ENCODE measurements around the gene VPS51.
A peak's percentile ranks its signal among the peaks of the same experiment; 100 is the strongest.

VPS51 gene

DNA sequence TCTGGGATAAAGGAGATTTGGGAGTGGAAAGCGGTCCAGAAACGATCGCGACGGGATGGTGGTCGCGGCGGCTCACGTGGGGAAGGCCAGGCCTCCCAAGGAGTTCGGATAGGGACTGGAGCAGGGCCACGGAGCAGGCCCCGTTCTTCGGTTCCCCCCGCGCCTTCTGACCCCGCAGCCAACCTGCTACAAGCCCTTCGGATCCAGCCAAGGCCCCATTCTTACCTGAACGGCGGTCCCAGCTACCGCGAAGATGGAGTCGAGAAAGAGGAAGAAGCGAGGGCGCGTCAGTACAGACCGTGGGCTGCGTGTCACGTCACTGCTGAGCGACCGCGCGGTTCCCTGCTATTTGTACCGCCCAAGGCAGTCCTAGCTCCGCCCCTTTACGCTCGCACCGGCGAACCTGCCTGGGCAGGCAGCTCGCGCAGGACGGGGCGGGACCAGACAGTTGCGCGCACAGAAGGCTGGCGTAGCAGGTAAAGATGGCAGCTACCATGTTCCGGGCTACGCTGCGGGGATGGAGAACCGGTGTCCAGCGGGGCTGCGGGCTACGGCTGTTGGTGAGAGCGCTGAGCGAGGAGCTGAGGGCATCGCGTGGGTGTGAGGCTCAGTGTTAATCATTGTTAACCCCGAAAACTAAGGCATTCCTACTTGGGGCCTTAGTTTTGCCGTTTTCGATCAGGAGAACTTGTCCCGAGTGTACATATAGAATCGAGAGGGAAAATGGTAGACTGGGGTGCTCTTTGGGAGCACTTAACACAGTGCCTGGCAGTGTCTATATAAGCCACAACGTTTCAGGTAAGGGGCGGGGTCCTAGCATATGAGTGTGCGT lies 26.1 kb downstream of the VPS51 start, which contains the start of the genes FAU and MRPL49:
Gene FAU (minus strand): TSS at position 270 of the 832 bp plus-strand sequence. CDS start 321 bp downstream, outside the sequence.
Gene MRPL49 (plus strand): TSS at position 457 of the 832 bp plus-strand sequence. CDS start 26 bp downstream, at position 483.
- peak; percentile 100 for DNase-seq

DNA sequence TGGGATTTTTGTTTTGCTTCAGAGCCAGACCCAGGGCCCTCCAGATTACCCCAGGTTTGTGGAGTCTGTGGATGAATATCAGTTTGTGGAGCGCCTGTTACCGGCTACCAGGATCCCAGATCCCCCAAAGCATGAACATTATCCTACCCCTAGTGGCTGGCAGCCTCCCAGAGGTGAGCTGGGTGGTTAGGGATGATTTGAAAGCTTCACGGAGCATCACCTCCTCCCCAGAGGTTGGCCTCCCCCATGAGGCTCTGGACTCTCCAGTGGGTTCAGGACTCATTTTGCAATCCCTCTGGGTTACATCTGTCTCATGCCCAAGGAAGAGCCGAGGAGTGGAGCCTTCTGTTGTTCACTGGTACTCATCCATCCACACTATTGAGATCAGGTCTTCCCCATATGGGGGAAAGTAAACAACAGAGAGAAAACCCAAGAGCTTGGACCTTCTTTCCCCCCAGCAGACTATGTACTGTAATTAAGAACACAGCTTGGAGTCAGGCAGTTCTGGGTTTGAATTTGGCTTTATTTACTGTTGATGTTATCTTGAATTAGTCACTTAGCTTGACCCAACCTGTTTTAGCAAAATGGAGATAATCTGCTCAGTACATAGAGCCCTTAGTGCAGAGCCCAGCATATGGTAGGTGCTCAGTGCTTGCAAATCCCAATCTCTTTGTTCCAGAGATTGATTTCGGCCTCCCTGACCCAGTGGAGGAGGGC lies 28.6 kb downstream of the VPS51 start:
- DNase-seq, result no peak

DNA sequence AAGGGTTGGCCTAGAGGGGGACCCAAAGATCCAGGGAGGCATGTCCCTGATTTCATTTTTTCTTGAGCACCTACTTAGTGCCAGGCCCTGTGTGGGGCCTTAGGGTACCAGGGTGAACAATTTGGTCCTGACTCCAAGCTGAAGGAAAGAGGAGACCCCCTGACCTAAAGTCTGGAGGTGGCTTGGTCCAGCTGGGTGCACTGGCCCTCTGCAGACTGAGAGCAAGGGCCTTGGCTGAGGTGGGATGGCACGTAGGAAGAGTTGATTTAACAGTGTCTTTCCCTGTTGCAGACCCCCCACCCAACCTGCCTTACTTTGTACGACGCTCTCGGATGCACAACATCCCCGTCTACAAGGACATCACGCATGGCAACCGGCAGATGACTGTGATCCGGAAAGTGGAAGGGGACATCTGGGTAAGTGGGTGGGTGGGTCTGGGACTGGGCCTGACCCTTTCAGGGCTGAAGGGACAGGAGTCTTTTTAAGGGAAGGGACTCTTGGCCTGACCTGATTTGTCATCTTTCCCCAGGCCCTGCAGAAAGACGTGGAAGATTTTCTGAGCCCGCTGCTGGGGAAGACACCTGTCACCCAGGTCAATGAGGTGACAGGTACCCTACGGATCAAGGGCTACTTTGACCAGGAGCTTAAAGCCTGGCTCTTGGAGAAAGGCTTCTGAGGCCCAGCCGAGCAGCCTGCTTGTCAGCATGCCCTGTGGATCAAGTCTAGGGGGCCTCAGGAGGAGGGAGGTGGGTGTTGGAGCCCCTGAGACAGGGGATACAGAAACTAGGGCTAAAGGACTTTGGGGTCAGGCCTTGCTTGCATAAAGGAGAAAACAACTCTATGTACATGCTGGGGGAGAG lies 29.4 kb downstream of the VPS51 start:
- no peak for DNase-seq

DNA sequence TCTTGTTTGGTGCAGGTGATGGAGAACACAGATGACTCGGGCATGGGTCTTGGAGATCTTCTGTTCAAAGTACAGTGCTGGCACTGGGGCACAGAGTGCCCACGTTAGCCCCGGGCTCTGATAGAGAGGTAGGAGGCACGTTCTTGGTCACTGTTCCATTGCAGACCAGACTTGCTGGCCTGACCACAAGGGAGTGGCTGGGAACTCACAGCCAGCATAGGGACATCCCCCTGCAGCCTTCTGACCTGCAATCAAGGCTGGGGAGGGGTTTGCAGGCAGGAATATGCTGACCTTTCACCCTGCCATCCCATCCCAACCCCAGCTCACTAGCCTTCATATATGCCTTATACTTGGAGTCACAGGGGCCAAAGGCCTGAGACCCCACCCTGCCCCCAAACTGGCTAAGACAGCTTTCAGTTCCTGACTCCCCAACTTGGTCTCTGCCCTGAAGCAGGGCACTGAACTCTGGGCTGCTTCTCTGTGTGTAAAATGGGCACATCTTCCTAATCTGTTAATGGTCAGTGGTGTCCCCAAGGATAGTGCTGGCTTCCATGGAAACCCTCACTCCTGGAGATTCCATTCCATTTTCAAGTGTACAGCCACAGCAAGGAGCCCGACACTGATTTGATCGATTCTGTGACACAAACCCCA lies 30.7 kb downstream of the VPS51 start:
- no peak for DNase-seq

DNA sequence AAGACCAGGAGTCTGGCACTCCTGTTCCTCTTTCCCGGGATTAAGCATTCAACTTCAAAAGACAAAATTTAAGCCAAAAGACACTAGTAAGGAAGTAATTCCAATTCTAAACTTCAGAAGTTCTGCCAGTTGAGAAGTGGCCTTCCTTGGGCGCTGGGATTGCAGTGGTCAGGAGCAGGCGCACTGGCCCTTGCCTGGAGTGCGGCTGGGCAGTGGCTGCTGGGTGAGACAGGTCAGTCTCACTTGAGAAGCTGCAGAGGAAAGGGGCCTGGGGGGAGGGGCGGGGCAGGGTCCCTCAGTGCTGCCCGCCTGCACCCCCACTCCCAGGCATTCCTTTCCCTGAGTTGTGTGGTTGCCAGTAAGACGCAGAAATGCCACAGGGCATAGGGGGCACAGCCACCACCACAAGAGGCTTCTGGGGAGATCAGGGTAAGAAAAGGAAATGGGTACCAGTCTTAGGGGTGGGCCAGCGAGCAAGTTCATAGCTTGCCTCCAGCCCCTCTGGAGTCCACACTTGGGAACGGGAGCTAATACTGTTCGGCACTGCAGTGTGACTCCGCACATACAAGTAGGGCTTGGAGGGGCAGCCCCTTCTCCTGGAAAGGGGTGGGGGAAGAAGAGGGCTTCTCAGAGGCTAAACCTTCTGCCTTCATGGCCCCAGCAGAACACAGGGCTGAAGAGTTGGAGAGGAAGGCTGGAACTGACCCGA lies 31.6 kb downstream of the VPS51 start:
- no peak for DNase-seq

DNA sequence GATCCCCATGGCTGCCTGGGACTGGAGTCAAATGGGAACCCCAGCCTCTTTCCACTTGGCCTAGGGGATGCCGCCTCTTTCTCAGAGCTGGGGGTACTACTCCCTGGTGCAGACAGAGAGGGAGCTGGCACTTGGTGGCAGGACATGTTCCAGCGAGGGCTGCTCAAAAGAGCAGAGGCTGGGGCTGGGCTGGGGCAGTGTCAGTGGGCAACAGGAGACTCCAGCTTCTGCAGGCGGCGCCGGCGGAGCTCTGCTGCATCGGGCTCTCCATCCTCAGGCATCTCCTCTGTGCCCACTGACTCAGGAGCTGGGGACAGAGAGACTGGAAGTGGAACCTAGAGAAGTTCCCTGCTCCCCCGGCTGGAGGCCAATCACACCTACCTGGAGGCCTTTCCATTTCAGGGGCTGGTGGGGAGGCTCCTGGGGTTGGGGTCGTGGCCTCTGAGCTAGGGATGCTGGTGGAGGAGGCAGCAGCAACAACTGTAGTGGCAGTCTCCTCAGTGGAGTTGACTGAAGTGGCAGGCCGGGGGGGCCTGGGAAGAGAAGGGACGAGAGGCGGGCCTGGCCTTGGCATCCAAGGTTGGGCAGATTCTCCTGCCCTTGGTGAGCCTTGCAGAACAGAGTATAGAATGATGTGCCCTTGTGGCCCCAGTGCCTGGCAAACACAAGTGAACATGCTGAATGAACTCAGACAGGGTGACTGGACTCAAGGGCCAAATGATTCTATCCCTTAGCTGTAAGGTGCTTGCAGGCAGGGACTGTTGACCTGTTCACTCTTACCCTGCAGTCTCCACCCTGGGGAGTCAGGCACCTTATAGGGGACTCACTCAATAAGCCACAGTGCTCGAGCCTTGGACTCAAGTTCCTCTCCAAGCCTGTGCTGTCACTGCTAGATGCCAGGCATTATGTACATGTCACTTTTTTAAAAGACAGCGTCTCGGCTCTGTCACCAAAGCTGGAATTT lies 32.5 kb downstream of the VPS51 start:
- DNase-seq, result no peak

DNA sequence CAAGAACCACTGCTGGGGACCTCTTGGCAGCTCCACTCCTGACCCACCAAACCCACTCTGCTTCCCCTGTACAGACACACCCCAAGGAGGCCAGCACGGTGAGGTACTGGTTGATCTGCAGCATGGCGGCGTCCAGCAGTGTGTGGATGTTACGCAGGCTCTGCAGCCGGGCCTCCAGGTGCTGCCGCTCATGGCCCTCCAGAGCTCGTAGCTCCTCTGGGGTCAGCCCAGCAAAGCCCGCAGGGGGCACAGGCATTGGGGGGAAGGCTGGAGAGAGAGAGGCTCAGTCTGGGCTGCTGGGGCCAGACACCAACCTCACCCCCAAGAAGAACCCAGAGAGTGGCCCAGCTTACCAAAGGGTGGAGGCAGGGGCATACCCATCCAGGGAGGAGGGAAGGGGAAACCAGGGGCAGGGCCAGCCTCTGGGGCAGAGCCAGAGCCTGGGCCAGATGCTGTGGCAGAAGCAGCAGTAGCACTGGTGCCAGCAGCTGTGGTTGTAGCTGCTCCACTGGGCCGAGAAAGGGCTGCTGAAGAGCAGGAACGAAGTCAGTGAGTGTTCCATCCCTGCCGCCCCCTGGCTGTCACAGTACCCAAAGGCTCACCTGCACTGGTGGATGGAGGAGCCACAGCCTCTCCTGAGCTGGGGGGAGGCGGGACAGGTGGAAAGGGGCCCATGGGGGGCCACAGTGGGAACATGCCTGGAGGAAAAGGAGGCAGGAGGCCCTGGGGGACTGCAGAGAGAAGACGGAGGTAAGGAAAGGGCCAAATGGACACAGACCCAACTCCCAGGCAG lies 33.8 kb downstream of the VPS51 start:
- no peak for DNase-seq

DNA sequence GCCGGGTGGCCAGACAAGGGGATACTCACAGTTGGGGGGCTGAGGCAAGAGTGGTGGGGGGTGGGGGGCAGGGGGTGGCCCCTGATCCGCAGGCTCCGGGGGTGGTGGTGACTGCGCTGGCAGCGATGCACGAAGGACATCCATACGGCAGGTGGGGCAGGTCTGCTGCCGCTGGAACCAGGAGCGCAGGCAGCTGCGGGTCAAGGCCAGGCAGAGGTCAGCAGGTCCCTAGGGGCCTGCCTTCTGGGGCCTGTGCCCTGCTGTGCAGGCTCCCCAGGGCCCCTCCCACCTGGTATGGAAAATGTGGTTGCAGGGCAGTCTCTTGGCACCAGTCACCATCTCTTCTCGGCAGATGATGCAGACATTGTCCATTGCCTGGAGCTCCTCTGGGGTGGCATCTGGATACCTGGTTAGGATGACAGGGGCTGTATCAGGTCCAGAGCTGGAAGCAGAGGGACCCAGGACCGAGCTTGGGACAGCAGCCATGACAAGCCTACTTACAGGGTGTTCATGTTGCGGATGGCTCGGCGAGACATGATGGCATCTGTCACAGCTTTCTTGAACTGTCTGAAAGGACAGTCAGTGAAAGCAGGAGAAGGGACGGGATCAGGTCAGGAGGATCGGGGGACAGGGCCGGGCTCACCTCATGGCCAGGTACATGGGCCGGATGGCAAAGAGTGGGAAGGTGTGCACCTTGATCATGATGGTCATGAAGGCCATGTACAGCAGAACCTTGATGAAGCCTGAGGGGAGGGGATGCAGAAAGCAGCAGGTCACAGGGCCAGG lies 34.8 kb downstream of the VPS51 start:
- no peak for DNase-seq

DNA sequence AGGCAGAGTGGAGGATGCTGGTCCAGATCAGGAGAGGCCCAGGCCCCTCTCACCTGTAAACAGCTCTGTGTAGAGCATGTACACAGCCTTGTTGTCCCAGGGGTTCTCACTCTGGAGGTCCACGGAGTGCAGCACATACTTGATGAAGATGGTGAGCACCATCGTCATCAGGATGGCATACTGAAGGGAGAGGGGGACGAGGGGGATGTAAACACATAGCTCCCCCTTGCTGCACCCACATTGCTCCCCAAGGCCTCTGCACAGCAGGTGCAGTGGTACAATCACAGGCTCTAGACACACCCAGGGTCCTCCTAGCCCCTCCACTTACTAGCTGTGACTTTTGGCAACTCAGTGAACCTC lies 35.4 kb downstream of the VPS51 start:
- DNase-seq, result no peak

DNA sequence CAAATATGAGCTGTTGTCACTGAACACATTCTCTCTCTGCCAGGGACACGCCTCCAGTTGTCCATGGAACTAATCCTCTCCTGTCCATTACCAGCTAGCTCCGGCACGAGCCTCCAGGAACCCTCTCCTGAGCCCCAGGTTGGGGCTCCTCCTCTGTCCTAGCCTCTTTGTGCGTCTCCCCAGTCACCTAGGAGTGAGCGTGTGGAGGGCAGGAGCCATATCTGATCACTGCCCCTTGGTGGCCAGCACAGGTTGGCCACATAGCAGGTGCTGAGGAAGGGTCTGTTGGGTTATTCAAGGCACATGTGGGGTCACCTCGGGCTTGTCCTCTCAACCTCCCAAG lies 35.9 kb downstream of the VPS51 start:
- DNase-seq, result no peak

DNA sequence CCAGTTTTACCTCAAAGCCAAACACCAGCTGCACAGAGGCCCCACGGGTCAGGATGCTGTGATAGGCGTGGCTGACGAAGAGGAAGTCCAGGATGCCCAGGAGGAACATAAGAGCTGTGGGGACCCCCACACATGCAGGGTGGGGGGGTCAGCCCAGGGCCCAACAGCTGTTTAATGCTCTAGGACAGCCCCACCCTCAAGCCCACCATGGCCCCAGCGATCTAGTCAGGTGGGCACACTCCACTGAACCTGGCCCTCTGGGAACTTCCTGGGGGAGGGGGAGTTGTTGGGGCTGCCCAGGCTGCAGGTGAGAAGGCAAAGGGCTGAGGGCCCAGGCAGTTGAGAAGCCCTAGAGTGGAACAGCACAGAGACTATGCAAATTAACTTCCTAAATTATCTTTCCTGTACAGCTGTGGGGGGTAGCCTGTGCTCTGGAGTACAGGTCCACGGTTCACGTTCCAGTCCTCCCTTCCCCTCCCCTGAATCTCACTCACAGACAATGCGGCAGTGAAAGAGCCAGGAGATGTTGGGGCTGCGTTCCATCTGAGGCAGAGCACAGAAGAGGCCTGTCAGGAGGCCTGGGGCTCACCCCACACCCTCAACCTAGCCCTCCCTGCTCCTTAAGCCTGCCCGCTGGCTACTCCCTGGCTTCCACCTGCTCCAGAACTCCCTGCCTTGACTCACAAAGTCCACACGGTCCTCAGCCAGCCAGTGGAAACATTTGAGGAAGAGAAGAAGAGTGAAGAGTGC lies 36.4 kb downstream of the VPS51 start:
- DNase-seq, result no peak

DNA sequence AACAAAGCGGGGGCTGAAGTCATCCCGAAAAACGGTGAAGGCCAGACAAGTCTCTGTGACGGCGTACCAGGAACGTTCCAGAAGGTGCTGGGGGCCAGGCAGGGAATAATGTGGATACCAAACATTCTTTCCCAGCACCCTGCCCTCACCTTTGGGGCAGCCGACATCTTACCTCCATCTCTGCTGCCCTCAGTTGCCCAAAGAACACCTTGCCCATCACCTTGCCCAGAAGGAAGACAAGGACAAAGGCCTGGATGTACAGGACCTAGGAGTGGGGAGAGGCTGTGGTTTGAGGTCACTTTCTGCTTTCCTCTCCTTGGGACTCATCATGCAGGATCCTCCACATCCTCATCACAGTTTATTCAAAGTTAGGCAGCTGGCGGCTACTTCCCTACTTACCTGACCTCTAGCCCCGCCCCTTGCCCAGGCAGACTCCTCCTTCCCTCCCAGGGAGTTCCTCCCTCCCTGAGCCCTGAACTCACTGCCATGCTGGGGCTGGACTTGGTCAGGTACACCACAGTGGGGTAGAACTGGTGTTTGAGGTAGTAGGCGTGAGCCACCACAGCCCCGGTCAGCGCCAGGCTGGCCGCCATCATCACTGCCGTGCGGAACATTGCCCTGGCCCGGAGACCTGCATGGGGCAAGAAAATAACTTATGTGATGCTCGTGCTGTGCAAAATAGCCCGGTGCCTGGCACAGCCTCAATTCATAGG lies 37.1 kb downstream of the VPS51 start:
- DNase-seq, result peak; percentile 85

DNA sequence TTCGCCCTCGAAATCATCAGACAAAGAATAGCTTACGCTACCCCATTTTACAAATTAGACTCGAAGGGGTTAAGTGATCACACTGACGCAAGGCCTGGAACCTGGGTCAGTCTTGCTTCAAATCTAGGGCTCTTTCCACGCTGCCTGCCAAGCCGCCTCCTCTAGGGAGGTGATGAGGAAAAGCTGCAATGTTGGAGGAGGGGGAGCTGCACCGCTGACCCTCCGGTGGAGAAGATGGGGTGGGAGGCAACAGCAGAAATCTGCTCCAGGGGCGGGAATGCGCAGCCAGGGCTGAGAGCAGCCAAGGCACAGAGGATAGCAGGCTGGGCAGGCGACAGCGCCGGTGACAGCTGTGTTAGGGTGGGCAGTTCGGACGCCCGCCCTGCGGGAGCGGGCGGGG lies 37.7 kb downstream of the VPS51 start:
- no peak for DNase-seq

DNA sequence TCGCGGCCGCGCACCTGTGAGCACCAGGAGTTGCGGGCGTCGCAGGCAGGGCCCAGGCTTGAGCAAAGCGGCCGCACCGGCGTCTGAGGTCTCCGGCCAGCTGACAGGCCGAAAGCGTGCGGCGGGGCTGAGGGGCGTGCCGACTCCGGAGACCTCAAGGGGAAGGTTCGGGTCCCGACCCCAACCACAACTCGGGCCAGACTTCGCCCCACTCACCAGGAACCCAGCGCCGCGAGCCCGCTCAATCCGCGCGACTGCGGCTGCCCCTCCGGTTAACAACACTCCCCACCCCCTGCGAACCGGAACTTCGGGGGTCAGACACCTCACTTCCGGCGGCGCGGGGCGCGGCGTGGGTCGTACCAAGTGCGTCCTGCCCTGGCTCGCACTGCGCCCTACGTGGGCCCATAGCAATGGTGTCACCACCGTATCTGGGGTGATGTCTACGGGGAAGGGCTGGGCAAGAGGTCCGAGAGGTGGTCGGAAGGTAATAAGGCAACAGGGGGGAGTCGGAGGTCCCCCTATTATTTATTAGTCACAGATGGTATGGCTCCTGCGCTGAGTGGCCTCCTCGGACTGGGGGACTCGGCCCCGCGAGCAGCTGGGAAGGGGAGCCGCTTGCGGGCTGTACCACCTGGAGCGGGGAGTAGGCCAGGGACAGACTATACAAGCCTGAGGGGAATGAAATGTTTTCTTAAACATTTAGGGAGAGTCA lies 38.4 kb downstream of the VPS51 start, which contains the start of gene SYVN1:
Gene SYVN1 (minus strand): TSS at position 280 of the 712 bp plus-strand sequence. CDS start 918 bp downstream, outside the sequence.
- DNase-seq, result peak; percentile 94

DNA sequence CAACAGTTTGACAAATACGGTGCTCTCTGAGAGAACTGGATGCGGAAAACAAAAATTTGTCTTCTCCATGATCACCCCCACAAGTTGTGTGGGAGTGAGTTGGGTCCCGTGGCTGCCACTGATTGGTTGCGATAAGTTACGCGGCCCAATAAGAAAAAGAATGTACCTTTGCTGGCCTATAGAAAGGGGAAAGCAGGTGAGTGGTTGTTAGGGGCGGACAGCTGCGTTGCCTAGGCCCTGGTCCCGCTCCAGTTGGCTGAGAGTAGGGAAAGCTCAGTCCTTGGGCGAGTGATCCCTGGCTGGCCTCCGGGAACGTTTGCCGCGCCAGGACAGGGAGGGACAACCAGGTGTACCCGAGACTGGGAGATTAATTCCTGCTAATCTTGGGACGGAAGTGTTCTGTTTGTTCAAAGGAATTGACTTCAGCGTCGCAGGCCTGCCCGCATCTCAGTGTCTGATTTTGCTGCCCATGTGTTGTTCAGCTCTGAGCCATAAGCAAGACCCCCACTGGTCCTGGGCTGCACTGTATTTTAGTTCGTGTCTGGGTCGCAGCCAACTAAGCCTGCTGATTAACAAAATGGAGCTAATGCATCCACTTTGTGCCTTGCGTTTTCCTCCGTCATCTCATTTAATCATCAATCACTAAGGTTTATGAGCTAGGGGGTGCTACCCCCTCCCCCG lies 39.1 kb downstream of the VPS51 start:
- DNase-seq, result peak; percentile 85

DNA sequence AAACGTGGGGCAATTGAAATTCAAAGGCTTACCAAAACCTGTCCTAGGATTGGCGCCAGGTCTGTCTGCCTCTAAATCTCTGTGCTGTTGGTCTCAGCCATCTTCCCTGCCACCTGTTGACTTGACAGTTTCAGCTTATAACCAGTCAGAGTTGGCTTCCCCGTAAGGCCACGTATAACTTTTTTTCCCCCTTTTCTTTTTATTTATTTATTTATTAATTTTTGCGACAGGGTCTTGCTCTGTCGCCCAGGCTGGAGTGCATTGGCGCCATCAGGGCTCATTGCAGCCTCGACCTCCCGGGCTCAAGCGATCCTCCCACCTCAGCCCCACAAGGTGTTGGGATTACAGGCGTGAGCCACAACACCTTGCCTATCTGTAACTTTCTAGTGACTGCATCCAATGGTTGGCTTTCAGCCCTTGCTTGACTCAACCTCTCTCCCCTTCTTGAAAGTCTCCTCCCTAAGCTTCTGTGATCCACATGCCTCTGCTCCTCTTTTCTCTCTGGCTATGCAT lies 39.7 kb downstream of the VPS51 start:
- DNase-seq, result peak; percentile 18

Data from activated CD4-positive, alpha-beta T cell treated with anti-CD3 and anti-CD28 coated beads for 48 hours (primary cell).